BJ (cell line): ENCODE data around the gene TOPBP1. TPM values are rescaled to one million over a fixed set of nuclear protein-coding genes. Genes with fewer than 3 reads are reported as not detected.
"Not testable (repeated sequence)": the region's sequence is repeated elsewhere in the genome, so short reads cannot be mapped to it uniquely, and the experiment has no call there.

Source experiments
- CTCF ChIA-PET: fragments of 350-600 bp; formaldehyde crosslinking; extraction: SDS; loops from one replicate; lab custom pipeline; 2021; ENCODE audit warnings: antibody characterized with exemption, inconsistent platforms; lab: Yijun Ruan, JAX
- POLR2A ChIA-PET: fragments of 300-600 bp; sonication (Branson Sonifier 250); formaldehyde crosslinking; extraction: SDS; loops from one replicate; lab custom pipeline; 2021; ENCODE audit warnings: antibody characterized with exemption; lab: Charles Lee
- DNase-seq: peaks from one replicate; pipeline ENCODE4 v3.0.0-alpha.2; 2011; ENCODE audit warnings: low read depth
- H3K27me3 ChIP-seq: 2 replicates; pipeline ENCODE4 v1.6.0; 2011; ENCODE audit warnings: low read length; ENCODE audit not compliant: control insufficient read depth, insufficient read depth
- H3K36me3 ChIP-seq: 2 replicates; pipeline ENCODE4 v1.5.1; 2011; ENCODE audit warnings: low read length; ENCODE audit not compliant: control insufficient read depth, insufficient read depth
- H3K4me3 ChIP-seq: 2 replicates; pipeline ENCODE4 v1.5.1; 2011; ENCODE audit warnings: low read depth, mild to moderate bottlenecking, control low read depth, low read length
- polyA plus RNA-seq: library from polyadenylated mRNA; depleted of rRNA; stranded (reverse); fragments of >200 nt; gene quantifications from 2 replicates; pipeline ENCODE4 v1.2.3, GENCODE V29; 2011
- TF ChIP-seq, protein P1 (sequence below): IDR thresholded peaks from 2 replicates; pipeline ENCODE4 v1.5.1; 2011; ENCODE audit warnings: low read depth, mild to moderate bottlenecking, control low read depth, inconsistent platforms, low read length, moderate library complexity; ENCODE audit not compliant: insufficient read depth

Gene TOPBP1
- polyA plus RNA-seq, 1 experiment, result 18.9 TPM

DNA sequence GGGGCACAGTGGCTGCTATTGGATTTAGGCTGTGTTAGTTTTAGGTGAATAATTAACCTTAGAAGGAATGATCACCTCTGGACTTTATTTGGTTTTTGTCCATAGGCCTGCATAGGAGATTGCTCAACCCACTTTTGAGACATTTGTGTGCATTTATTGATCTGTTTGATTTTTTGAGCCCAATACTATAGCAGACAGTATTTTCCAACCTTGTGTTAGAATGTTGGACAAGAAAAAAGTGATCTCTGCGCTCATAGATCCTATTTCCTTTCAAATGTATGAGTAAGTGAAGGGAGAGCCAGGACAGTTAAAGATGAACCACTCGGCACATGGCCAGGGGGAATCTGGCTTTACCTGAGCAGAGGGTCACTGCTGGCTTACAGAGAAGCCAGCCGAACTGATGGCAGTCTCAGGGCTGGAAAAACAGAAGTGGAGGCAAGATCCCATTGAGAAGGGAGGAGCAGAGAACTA lies 8.8 kb upstream of the TOPBP1 start:
- DNase-seq, result no peak
- no peaks in the 10 kb centered on the region for H3K36me3 ChIP-seq
- POLR2A ChIA-PET, result no interaction called here
- CTCF ChIA-PET, result no interaction called here
- TF ChIP-seq, protein P1, sequence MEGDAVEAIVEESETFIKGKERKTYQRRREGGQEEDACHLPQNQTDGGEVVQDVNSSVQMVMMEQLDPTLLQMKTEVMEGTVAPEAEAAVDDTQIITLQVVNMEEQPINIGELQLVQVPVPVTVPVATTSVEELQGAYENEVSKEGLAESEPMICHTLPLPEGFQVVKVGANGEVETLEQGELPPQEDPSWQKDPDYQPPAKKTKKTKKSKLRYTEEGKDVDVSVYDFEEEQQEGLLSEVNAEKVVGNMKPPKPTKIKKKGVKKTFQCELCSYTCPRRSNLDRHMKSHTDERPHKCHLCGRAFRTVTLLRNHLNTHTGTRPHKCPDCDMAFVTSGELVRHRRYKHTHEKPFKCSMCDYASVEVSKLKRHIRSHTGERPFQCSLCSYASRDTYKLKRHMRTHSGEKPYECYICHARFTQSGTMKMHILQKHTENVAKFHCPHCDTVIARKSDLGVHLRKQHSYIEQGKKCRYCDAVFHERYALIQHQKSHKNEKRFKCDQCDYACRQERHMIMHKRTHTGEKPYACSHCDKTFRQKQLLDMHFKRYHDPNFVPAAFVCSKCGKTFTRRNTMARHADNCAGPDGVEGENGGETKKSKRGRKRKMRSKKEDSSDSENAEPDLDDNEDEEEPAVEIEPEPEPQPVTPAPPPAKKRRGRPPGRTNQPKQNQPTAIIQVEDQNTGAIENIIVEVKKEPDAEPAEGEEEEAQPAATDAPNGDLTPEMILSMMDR, result no peak
- peaks cover 11% of the 10 kb centered on the region for H3K27me3 ChIP-seq
- H3K4me3 ChIP-seq, result no peak overlapping the region

DNA sequence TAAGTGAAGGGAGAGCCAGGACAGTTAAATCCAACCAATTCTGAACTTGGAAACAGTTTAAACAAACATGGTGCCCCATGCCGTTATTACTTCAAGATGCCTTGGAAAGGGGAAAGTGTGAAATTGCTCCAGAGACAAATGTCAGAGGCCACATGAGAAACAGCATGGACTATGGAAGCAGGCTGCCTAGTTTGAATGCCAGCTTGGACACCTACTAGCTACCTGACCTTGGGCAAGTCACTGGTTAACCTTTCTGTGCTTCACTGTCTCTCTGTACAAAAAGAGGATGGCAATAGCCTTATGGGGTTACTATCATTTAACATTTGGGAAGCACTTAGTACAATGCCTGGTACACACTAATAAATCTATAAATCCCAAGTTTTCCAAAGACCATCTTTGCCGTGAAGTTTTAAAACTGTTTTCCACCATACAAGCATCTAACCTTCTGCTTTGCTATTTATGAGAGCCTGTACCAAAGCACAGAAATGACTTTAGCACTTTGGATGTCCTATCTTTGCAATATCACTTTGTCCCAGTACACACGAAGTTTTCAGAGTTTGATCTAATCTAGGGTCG lies 8.3 kb upstream of the TOPBP1 start:
- TF ChIP-seq, protein P1, result no peak
- ChIA-PET CTCF (no interaction called here), POLR2A (no interaction called here)
- Histone ChIP-seq H3K27me3 (peaks cover 9% of the 10 kb centered on the region), H3K4me3 (no peak overlapping the region), H3K36me3 (no peaks in the 10 kb centered on the region)
- no peak for DNase-seq

DNA sequence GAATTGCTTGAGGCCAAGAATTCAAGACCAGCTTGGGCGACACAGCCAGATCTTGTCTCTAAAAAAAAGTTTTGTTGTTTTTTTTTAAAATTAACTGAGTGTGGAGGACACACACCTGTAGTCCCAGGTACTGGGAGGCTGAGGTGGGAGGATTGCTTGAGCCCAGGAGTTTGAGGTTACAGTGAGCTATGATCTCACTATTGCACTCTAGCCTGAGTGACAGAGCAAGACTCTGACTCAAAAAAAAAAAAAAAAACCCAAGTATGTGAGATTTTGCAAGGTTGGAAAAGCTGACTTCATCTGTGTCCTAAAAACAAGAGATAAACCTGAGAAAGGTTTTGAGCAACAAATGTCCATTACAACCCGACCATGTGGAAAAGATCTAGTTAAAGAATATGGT lies 5.4 kb upstream of the TOPBP1 start:
- ChIA-PET CTCF (interaction anchor here (0.6 kb wide), 1 partner anchor 473 kb away, joined by 4 read pairs; no protein-coding TSS in a partner anchor), POLR2A (interaction anchor here (0.6 kb wide), 1 partner anchor 822 kb away, joined by 4 read pairs; no protein-coding TSS in a partner anchor)
- Histone ChIP-seq H3K4me3 (no peak overlapping the region), H3K27me3 (no peaks in the 10 kb centered on the region), H3K36me3 (no peaks in the 10 kb centered on the region)
- TF ChIP-seq, protein P1, result no peak
- DNase-seq, result no peak

DNA sequence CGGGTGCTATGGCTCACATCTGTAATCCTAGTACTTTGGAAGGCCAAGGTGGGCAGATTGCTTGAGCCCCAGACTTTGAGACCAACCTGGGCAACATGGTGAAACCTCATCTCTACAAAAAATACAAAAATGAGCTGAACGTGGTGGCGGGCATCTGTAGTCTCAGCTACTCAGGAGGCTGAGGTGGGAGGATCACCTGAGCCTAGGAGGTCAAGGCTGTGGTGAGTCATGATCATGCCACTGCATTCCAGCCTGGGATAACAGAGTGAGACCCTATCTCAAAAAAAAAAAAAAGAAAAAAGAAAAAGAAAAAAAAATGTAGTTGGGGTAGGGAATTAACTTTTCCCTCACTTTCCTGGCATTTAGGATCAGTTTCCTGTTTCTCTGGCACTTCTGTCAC lies 3.4 kb upstream of the TOPBP1 start:
- POLR2A ChIA-PET, H3K27me3 ChIP-seq, DNase-seq, H3K36me3 ChIP-seq, H3K4me3 ChIP-seq: not testable (repeated sequence)
- CTCF ChIA-PET, result interaction anchor here (0.6 kb wide), 1 partner anchor 16 kb away, joined by 3 read pairs; no protein-coding TSS in a partner anchor

DNA sequence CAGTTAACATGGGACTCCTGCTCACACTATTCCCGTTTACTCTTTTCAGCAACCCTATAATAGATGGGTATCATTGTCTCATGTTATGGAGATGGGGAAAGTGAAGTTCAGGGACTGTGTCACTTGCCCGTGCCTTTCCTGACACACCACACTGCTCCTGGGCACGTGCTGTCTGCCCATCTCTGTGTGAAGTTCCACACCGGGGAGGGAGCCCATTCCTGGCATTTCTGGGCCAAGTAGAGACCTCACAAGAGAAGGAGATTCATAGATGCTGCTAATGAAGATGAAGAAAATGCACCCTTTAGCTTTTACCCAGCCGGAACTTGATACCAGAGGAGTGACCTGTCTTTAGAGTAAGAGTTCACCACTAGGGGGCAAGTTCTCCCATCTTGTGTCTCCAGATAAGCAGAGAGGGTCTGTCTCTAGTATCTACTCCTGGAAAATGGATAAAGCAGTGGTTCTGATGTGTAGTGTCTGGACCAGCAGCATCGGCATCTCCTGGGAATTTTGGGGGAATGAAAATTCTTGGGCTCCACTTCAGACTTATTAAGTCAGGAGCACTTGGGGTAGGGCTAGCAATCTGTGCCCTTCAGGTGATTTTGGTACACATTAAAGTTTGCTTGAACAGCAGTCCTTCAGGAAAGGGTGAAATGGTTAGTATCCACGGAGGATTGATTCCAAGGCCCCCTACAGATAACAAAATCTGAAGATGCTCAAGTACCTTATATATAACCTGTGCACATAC lies 2.0 kb upstream of the TOPBP1 start:
- Histone ChIP-seq H3K36me3 (no peaks in the 10 kb centered on the region), H3K27me3 (no peaks in the 10 kb centered on the region), H3K4me3 (no peak overlapping the region)
- ChIA-PET CTCF (interaction anchor here (0.8 to 2.4 kb wide), 4 partner anchors 10 to 175 kb away, joined by 3 to 10 read pairs (median 3); no protein-coding TSS in a partner anchor), POLR2A (no interaction called here)
- no peak for DNase-seq
- TF ChIP-seq, protein P1, result peak; percentile 67
